ENCODE measurements around the gene NUAK1.

- TF ChIP-seq EZH2 (IDR thresholded peaks at IDR 0.05; ENCODE audit: low read depth, unreplicated experiment) (no peak), POLR2AphosphoS5 (IDR thresholded peaks at IDR 0.05; ENCODE audit: low read depth) (no peak), EZH2phosphoT487 (IDR thresholded peaks at IDR 0.05; ENCODE audit: unreplicated experiment) (no peak)
- TF ChIP-seq, protein P1, sequence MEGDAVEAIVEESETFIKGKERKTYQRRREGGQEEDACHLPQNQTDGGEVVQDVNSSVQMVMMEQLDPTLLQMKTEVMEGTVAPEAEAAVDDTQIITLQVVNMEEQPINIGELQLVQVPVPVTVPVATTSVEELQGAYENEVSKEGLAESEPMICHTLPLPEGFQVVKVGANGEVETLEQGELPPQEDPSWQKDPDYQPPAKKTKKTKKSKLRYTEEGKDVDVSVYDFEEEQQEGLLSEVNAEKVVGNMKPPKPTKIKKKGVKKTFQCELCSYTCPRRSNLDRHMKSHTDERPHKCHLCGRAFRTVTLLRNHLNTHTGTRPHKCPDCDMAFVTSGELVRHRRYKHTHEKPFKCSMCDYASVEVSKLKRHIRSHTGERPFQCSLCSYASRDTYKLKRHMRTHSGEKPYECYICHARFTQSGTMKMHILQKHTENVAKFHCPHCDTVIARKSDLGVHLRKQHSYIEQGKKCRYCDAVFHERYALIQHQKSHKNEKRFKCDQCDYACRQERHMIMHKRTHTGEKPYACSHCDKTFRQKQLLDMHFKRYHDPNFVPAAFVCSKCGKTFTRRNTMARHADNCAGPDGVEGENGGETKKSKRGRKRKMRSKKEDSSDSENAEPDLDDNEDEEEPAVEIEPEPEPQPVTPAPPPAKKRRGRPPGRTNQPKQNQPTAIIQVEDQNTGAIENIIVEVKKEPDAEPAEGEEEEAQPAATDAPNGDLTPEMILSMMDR (conservative IDR thresholded peaks at IDR 0.05; ENCODE audit: low read depth in 2 of 2): no peak
- TF ChIP-seq, protein P2, sequence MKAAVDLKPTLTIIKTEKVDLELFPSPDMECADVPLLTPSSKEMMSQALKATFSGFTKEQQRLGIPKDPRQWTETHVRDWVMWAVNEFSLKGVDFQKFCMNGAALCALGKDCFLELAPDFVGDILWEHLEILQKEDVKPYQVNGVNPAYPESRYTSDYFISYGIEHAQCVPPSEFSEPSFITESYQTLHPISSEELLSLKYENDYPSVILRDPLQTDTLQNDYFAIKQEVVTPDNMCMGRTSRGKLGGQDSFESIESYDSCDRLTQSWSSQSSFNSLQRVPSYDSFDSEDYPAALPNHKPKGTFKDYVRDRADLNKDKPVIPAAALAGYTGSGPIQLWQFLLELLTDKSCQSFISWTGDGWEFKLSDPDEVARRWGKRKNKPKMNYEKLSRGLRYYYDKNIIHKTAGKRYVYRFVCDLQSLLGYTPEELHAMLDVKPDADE (IDR thresholded peaks at IDR 0.05): no peak
Measured at GRCh38 chr12:106094304-106094703, 44.5 kb downstream of the NUAK1 start.

Measured in GM23338 (cell line).